Sigmoid colon (tissue), 4 donors: Measurements from ENCODE around the gene BST1.

Source experiments
- CTCF ChIP-seq, 4 experiments: fragments of 450-650 bp in 3 of 4; fragments of 200-600 bp in 1 of 4; IDR thresholded peaks; one replicate each; pipeline ENCODE4 v1.5.1; 2016 to 2019; ENCODE audit warnings: antibody characterized with exemption in 4 of 4, mild to moderate bottlenecking in 3 of 4, moderate library complexity in 2 of 4
- POLR2AphosphoS5 ChIP-seq, 4 donors: sonication (generic); formaldehyde crosslinking; IDR thresholded peaks; one replicate each; pipeline ENCODE4 v1.6.1; 2017; ENCODE audit warnings: antibody characterized with exemption in 4 of 4

GRCh38 chr4:15778289-15779241 is 75.7 kb downstream of the BST1 start, which contains the start of gene CD38:
- TF ChIP-seq CTCF (IDR thresholded peaks at IDR 0.05) (no peak), POLR2AphosphoS5 (IDR thresholded peaks at IDR 0.05) (no peak)
